ENCODE data around the gene SLC35G6.
A peak's percentile ranks its signal among the peaks of the same experiment; 100 is the strongest.
"Not testable (repeated sequence)": the region's sequence is repeated elsewhere in the genome, so short reads cannot be mapped to it uniquely, and the experiment has no call there.

Gene SLC35G6

GRCh38 chr17:7479213-7480088 is 1.8 kb upstream of the SLC35G6 start, which contains the start of gene ZBTB4:
TSS of gene ZBTB4 (minus strand) at chr17:7479631. CDS start at chr17:7466801, 12,830 bp downstream.
- peak; percentile 71 for DNase-seq

GRCh38 chr17:7480089-7480384 is 1.2 kb upstream of the SLC35G6 start:
- DNase-seq = no peak

- DNase-seq = not testable (repeated sequence)
Measured at GRCh38 chr17:7481842-7482741, 846 bp downstream of the SLC35G6 start.

GRCh38 chr17:7482742-7483088 is 1.5 kb downstream of the SLC35G6 start:
- DNase-seq = not testable (repeated sequence)

- DNase-seq = peak; percentile 96
Measured at GRCh38 chr17:7483255-7484066, 2.2 kb downstream of the SLC35G6 start.

GRCh38 chr17:7484067-7484918 is 3.0 kb downstream of the SLC35G6 start, which contains the start of gene POLR2A:
TSS of gene POLR2A (plus strand) at chr17:7484366.
- DNase-seq = peak; percentile 97

GRCh38 chr17:7484919-7485377 is 3.7 kb downstream of the SLC35G6 start:
- no peak for DNase-seq

- DNase-seq = no peak
Measured at GRCh38 chr17:7486181-7486580, 4.9 kb downstream of the SLC35G6 start.

- DNase-seq = no peak
Measured at GRCh38 chr17:7490144-7490543, 8.9 kb downstream of the SLC35G6 start.

GRCh38 chr17:7491583-7491982 is 10.3 kb downstream of the SLC35G6 start:
- DNase-seq = no peak

- DNase-seq = no peak
Measured at GRCh38 chr17:7493941-7494340, 12.7 kb downstream of the SLC35G6 start.

- no peak for DNase-seq
Measured at GRCh38 chr17:7495906-7496434, 14.7 kb downstream of the SLC35G6 start.

GRCh38 chr17:7496470-7497183 is 15.4 kb downstream of the SLC35G6 start:
- no peak for DNase-seq

- DNase-seq = no peak
Measured at GRCh38 chr17:7497228-7497627, 16.0 kb downstream of the SLC35G6 start.

- DNase-seq = no peak
Measured at GRCh38 chr17:7497636-7498035, 16.4 kb downstream of the SLC35G6 start.

- no peak for DNase-seq
Measured at GRCh38 chr17:7499161-7499560, 17.9 kb downstream of the SLC35G6 start.

- DNase-seq = no peak
Measured at GRCh38 chr17:7501729-7502128, 20.5 kb downstream of the SLC35G6 start.

GRCh38 chr17:7502171-7502847 is 21.1 kb downstream of the SLC35G6 start:
- DNase-seq = no peak

GRCh38 chr17:7502987-7503386 is 21.7 kb downstream of the SLC35G6 start:
- DNase-seq = no peak

GRCh38 chr17:7503521-7503920 is 22.3 kb downstream of the SLC35G6 start:
- DNase-seq = no peak

All from CD4-positive, alpha-beta T cell treated with Interleukin-15 for 1 hour (primary cell).